Gastrocnemius medialis (tissue), 4 donors: ENCODE measurements around the gene ABI3BP. TPM values are rescaled to one million over a fixed set of nuclear protein-coding genes. Genes with fewer than 3 reads are reported as not detected.

Experiments used
- ATAC-seq, 2 donors: fragments of 150-250 bp; one replicate each; pipeline ENCODE4 v1.9.1; 2016
- DNase-seq, 2 donors: peaks; one replicate each; pipeline ENCODE4 v3.0.0-alpha.2; 2019
- H3K27ac ChIP-seq, 4 donors: fragments of 200-600 bp; sonication (generic); 1 replicate in 1 of 4; 2 replicates in 3 of 4; pipeline ENCODE4 v1.5.1; 2016 to 2018; ENCODE audit warnings: mild to moderate bottlenecking in 2 of 4, moderate library complexity in 1 of 4
- H3K27me3 ChIP-seq, 3 donors: fragments of 200-600 bp; sonication (generic) in 2 of 3; 1 replicate in 1 of 3; 2 replicates in 2 of 3; pipeline versions ENCODE4 v1.5.1 to v1.6.0; 2016 to 2019; ENCODE audit warnings: mild to moderate bottlenecking in 1 of 3, moderate library complexity in 1 of 3
- H3K36me3 ChIP-seq, 2 donors: fragments of 200-600 bp; sonication (generic) in 1 of 2; one replicate each; pipeline ENCODE4 v1.5.1; 2017 to 2018
- H3K4me1 ChIP-seq, 2 donors: fragments of 200-600 bp; sonication (generic) in 1 of 2; one replicate each; pipeline ENCODE4 v1.5.1; 2016 to 2017; ENCODE audit warnings: mild to moderate bottlenecking in 2 of 2
- H3K4me3 ChIP-seq, 4 donors: fragments of 200-600 bp; sonication (generic) in 3 of 4; 1 replicate in 1 of 4; 2 replicates in 3 of 4; pipeline ENCODE4 v1.5.1; 2016 to 2019; ENCODE audit warnings: mild to moderate bottlenecking in 2 of 4
- H3K9me3 ChIP-seq, 3 donors: fragments of 200-600 bp; sonication (generic) in 2 of 3; 1 replicate in 1 of 3; 2 replicates in 2 of 3; pipeline ENCODE4 v1.5.1; 2016 to 2019
- POLR2A ChIP-seq, 2 donors: fragments of 450-650 bp; IDR thresholded peaks; one replicate each; pipeline ENCODE4 v1.6.1; 2017; ENCODE audit warnings: antibody characterized with exemption in 2 of 2, mild to moderate bottlenecking in 2 of 2, moderate library complexity in 2 of 2
- in situ Hi-C, 4 donors: fragments of 200-750 bp; cut with MboI; loops; one replicate each; pipeline versions ENCODE4 v1.15.0 to v1.8.0; 2017; ENCODE audit warnings: low sequenced_read_pairs in 4 of 4
- intact Hi-C: fragments of 100-400 bp; cut with DNase I; formaldehyde crosslinking; loops from one replicate; pipeline ENCODE4 v1.15.1; 2023; ENCODE audit warnings: low total_unique reads
- total RNA-seq, 4 donors: library from RNA; depleted of rRNA; stranded (reverse); fragments of >200 nt; gene quantifications; one replicate each; pipeline versions ENCODE4 v1.1.0 to v1.2.3, GENCODE V29; 2016
- TF ChIP-seq, protein P1 (sequence below), 5 experiments: fragments of 450-650 bp in 3 of 5; fragments of 200-600 bp in 2 of 5; sonication (generic) in 2 of 5; IDR thresholded peaks in 4 of 5; conservative IDR thresholded peaks in 1 of 5; 1 replicate in 4 of 5; 2 replicates in 1 of 5; pipeline ENCODE4 v1.5.1; 2016 to 2019; ENCODE audit warnings: antibody characterized with exemption in 5 of 5, mild to moderate bottlenecking in 3 of 5, moderate library complexity in 3 of 5

Gene ABI3BP
- total RNA-seq, 4 donors from 2014 or later = 15.3 to 21.8 (median 19.5) TPM

DNA sequence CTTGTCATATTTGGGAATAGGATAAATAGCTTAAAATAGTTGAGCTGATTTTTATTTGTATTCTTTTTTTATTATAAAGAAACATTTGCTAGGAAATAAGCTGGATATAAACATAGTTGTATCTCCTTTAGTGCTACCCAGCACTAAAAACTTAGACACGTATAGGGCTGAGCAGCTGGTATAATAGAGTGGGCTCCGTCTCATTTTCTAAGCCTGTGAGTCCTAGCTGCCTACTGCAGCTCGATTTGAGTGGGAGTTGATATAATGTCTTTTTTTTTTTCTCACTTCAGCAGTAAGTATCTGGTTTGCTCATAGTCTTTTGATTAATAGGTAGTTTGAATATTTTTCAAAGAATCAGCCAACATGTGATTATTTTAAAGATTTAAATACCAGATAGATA lies 249.7 kb downstream of the ABI3BP start:
- Histone ChIP-seq H3K4me3 (no peak overlapping the region), H3K9me3 (no peaks in the 10 kb centered on the region), H3K27me3 (no peaks in the 10 kb centered on the region), H3K4me1 (peaks cover 23 to 30% of the 10 kb centered on the region in 2 donors), H3K27ac (no peak overlapping the region), H3K36me3 (peaks cover 0 to 60% of the 10 kb centered on the region in 2 donors)
- intact Hi-C loops = no loop called here
- DNase-seq = no peak
- TF ChIP-seq, protein P1, sequence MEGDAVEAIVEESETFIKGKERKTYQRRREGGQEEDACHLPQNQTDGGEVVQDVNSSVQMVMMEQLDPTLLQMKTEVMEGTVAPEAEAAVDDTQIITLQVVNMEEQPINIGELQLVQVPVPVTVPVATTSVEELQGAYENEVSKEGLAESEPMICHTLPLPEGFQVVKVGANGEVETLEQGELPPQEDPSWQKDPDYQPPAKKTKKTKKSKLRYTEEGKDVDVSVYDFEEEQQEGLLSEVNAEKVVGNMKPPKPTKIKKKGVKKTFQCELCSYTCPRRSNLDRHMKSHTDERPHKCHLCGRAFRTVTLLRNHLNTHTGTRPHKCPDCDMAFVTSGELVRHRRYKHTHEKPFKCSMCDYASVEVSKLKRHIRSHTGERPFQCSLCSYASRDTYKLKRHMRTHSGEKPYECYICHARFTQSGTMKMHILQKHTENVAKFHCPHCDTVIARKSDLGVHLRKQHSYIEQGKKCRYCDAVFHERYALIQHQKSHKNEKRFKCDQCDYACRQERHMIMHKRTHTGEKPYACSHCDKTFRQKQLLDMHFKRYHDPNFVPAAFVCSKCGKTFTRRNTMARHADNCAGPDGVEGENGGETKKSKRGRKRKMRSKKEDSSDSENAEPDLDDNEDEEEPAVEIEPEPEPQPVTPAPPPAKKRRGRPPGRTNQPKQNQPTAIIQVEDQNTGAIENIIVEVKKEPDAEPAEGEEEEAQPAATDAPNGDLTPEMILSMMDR (IDR thresholded peaks at IDR 0.05 in 4 of 5, conservative IDR thresholded peaks at IDR 0.05 in 1 of 5) = no peak
- no peak for TF ChIP-seq POLR2A (IDR thresholded peaks at IDR 0.05)
- in situ Hi-C loops = no loop called here
- no peak for ATAC-seq

DNA sequence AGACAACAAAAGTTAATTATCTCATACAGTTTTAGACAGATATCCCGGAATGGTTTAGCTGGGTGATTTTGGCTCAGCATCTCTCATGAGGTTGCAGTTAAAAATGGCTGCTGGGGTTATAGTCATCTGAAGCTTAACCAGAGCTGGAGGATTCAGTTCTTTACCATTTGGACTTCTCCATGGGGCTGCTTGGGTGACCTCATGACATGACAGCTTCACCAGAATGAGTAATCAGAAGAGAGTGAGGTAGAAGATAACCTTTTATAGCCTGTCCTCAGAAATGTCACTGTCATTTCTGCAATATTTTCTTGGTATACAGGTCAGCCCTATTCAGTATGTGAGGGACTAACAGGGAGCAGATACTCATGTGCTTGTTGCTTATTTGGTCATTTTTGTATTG lies 253.0 kb downstream of the ABI3BP start:
- DNase-seq (no peak), ATAC-seq (no peak)
- no peaks in the 10 kb centered on the region for H3K27me3 ChIP-seq
- peaks cover 0 to 49% of the 10 kb centered on the region in 2 donors for H3K36me3 ChIP-seq
- H3K4me3 ChIP-seq = no peak overlapping the region
- intact Hi-C loops (no loop called here), in situ Hi-C loops (no loop called here)
- H3K4me1 ChIP-seq = peaks cover 18 to 28% of the 10 kb centered on the region in 2 donors
- TF ChIP-seq POLR2A (IDR thresholded peaks at IDR 0.05) = no peak
- TF ChIP-seq, protein P1 (IDR thresholded peaks at IDR 0.05 in 4 of 5, conservative IDR thresholded peaks at IDR 0.05 in 1 of 5) = no peak
- H3K27ac ChIP-seq = no peak overlapping the region
- no peaks in the 10 kb centered on the region for H3K9me3 ChIP-seq

DNA sequence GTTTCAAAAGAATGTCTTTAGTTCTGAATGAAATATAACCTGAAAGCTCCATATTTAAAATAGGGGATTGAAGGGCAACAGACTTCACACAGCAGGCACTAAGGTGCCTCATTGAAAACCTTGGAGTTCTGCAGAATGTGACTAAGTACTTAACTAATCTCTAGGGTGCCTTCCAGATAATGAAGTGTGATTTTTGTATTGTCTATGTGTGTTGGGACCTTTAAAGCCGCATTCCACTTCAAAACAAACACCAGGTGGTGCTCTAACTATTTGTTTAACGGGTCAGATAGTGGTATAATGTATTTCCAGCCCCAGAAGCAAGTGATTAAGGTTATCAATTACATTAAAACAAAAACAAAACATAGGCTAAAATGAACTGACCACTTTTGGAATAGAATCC lies 255.9 kb downstream of the ABI3BP start:
- H3K9me3 ChIP-seq = no peaks in the 10 kb centered on the region
- TF ChIP-seq POLR2A (IDR thresholded peaks at IDR 0.05) = no peak
- TF ChIP-seq, protein P1 (IDR thresholded peaks at IDR 0.05 in 4 of 5, conservative IDR thresholded peaks at IDR 0.05 in 1 of 5) = peak in 4 of 5 experiments; percentile 33 to 47 (median 39)
- H3K4me3 ChIP-seq = no peak overlapping the region
- no peaks in the 10 kb centered on the region for H3K27me3 ChIP-seq
- H3K4me1 ChIP-seq = peaks cover 22 to 29% of the 10 kb centered on the region in 2 donors
- in situ Hi-C loops (no loop called here), intact Hi-C loops (loop anchor here (1.0 kb wide), 1 partner anchor 59 kb away; no protein-coding TSS in a partner anchor)
- H3K36me3 ChIP-seq = peaks cover 0 to 45% of the 10 kb centered on the region in 2 donors
- ATAC-seq (no peak), DNase-seq (no peak)
- H3K27ac ChIP-seq = peak overlapping the region in 2 of 4 donors; percentile 52 to 54

DNA sequence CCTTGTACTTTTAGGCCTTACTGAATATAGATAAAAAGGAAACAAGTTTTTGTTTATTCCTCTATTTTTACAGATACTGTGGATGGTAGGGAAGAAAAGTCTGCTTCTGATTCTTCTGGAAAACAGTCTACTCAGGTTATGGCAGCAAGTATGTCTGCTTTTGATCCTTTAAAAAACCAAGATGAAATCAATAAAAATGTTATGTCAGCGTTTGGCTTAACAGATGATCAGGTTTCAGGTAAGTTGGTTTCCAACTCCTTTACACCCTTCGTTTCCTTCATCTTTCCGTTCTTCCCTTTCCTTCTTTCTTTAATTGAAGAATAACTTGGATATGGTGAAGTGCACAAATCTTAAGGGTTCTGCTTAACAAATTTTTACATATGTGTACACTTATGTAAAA lies 260.8 kb downstream of the ABI3BP start:
- peaks cover 0 to 52% of the 10 kb centered on the region in 2 donors for H3K36me3 ChIP-seq
- DNase-seq (no peak), ATAC-seq (no peak)
- TF ChIP-seq, protein P1 (IDR thresholded peaks at IDR 0.05 in 4 of 5, conservative IDR thresholded peaks at IDR 0.05 in 1 of 5) = no peak
- TF ChIP-seq POLR2A (IDR thresholded peaks at IDR 0.05) = no peak
- in situ Hi-C loops = no loop called here
- no peaks in the 10 kb centered on the region for H3K27me3 ChIP-seq
- no peak overlapping the region for H3K27ac ChIP-seq
- intact Hi-C loops = no loop called here
- H3K4me1 ChIP-seq = peaks cover 6 to 8% of the 10 kb centered on the region in 2 donors
- H3K4me3 ChIP-seq = no peak overlapping the region
- no peaks in the 10 kb centered on the region for H3K9me3 ChIP-seq

DNA sequence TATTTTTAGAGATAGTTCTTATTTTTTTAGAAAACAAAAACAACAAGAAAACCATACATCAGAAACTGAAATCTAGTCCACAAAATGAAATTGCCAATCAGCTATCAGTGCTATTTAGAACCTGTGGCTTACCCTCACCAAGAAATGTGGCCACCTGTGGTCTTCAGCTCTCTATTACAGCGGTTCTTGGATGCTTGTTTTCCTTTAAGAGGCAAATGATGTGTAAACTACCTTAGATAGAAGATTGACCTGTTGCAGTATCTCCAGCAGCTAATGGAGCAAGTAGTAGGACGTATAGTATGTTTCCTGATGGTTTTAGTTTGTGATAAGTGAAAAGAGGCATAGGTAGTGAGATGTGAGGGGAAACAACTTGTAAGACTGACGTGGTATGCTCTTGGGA lies 262.7 kb downstream of the ABI3BP start:
- no peaks in the 10 kb centered on the region for H3K27me3 ChIP-seq
- TF ChIP-seq POLR2A (IDR thresholded peaks at IDR 0.05) = no peak
- TF ChIP-seq, protein P1 (IDR thresholded peaks at IDR 0.05 in 4 of 5, conservative IDR thresholded peaks at IDR 0.05 in 1 of 5) = no peak
- in situ Hi-C loops = no loop called here
- no peak overlapping the region for H3K4me3 ChIP-seq
- no peaks in the 10 kb centered on the region for H3K9me3 ChIP-seq
- peaks cover 8 to 12% of the 10 kb centered on the region in 2 donors for H3K4me1 ChIP-seq
- no peak overlapping the region for H3K27ac ChIP-seq
- DNase-seq = no peak
- intact Hi-C loops = no loop called here
- H3K36me3 ChIP-seq = peaks cover 0 to 50% of the 10 kb centered on the region in 2 donors
- ATAC-seq = no peak
